ENCODE data around the gene ATP6V1E1. TPM values are rescaled to one million over a fixed set of nuclear protein-coding genes. Genes with fewer than 3 reads are reported as not detected.

The ATP6V1E1 gene
- total and polyA plus RNA-seq, 9 of the 15 experiments (the other 6 are each of a cell fraction or from before 2014, with no cell fraction given): 122 to 249 (median 179) TPM

GRCh38 chr22:17588606-17589005, 39.9 kb downstream of the ATP6V1E1 start (continued):
- TF ChIP-seq ZNF592 (IDR thresholded peaks at IDR 0.05) (no peak), MLX (CRISPR knock-in tag; conservative IDR thresholded peaks at IDR 0.05) (no peak), TBP (optimal IDR thresholded peaks at IDR 0.05; ENCODE audit: low read depth, low read length) (no peak)

- ChIA-PET POLR2A (interaction anchor here (0.6 to 1.9 kb wide), 6 partner anchors 7 to 39 kb away, joined by 3 to 12 read pairs (median 4); no protein-coding TSS in a partner anchor), CTCF (ENCODE audit: low intra/inter-chr PET ratio) (no interaction called here)
- DNase-seq (ENCODE audit: extremely low read depth in 1 of 4, low spot score in 3 of 4): no peak
- Histone ChIP-seq H3K4me1 (replicated peaks in 1 of 2; ENCODE audit: control insufficient read depth in 2 of 2, insufficient read depth in 2 of 2, low read length in 2 of 2) (no peaks in the 10 kb centered on the region), H3K79me2 (ENCODE audit: control insufficient read depth, insufficient read depth, low read length) (no peaks in the 10 kb centered on the region), H3K4me3 (no peak overlapping the region), H3K9me1 (ENCODE audit: control insufficient read depth, insufficient read depth, low read length) (no peaks in the 10 kb centered on the region), H3K27me3 (ENCODE audit: control insufficient read depth in 2 of 2, insufficient read depth in 2 of 2, low read length in 2 of 2) (peaks cover 4 to 9% of the 10 kb centered on the region in 2 experiments; a peak in 2 of 5 replicates), H3K27ac (ENCODE audit: extremely low read depth, low read depth, low read length) (no peak overlapping the region), H3K9ac (ENCODE audit: insufficient read depth in 1 of 2, low read depth in 2 of 2, low read length in 2 of 2) (0 out of 4 replicates have a peak overlapping the region, but pooled peaks of 1 of the 2 experiments have one; percentile 4), H2AFZ (ENCODE audit: low read depth, low read length) (no peak overlapping the region), H3K9me3 (replicated peaks; ENCODE audit: control insufficient read depth, insufficient read depth, low read depth, low read length) (no peaks in the 10 kb centered on the region), H3K36me3 (ENCODE audit: control insufficient read depth, insufficient read depth, low read length) (peaks cover 27% of the 10 kb centered on the region; the same call in 1 of the 3 replicates), H4K20me1 (replicated peaks; ENCODE audit: control insufficient read depth, insufficient read depth, low read length) (no peaks in the 10 kb centered on the region), H3K4me2 (ENCODE audit: insufficient read depth, low read length) (no peak overlapping the region)
- in situ Hi-C loops (cut with MboI): no loop called here
- BruUV-seq (replicated peaks): no TSS peak
- intact Hi-C loops (cut with micrococcal nuclease): no loop called here
- FAIRE-seq: no peak
- WGBS (ENCODE audit: insufficient coverage, low coverage, missing lambda C conversion rate): 38% methylated on average over 14 of the region's 14 CpGs
- ATAC-seq: peak; percentile 27
- TF ChIP-seq MNT (conservative IDR thresholded peaks at IDR 0.05) (no peak), HNRNPL (IDR thresholded peaks at IDR 0.05; ENCODE audit: low read depth, low read length) (no peak), ZNF41 (CRISPR knock-in tag; conservative IDR thresholded peaks at IDR 0.05) (no peak), POLR2AphosphoS2 (IDR thresholded peaks at IDR 0.05; ENCODE audit: low read length) (no peak), POLR3A (IDR thresholded peaks at IDR 0.05; ENCODE audit: borderline replicate concordance, extremely low read depth, insufficient read depth, insufficient read length) (no peak), ZNF668 (CRISPR knock-in tag; IDR thresholded peaks at IDR 0.05) (no peak), ILK (tag; IDR thresholded peaks at IDR 0.05; ENCODE audit: borderline replicate concordance, low read depth) (no peak), MLLT1 (IDR thresholded peaks at IDR 0.05) (no peak)
Observed at GRCh38 chr22:17587629-17588028, 40.9 kb downstream of the ATP6V1E1 start.
